Smooth muscle cell (in vitro differentiated cells): ENCODE measurements around the gene TMEM178A. TPM values are rescaled to one million over a fixed set of nuclear protein-coding genes. Genes with fewer than 3 reads are reported as not detected.
A peak's percentile ranks its signal among the peaks of the same experiment; 100 is the strongest.

ENCODE experiments used
- DNase-seq: peaks from one replicate; lab custom pipeline; 2025; ENCODE audit not compliant: unreplicated experiment; lab: John Stamatoyannopoulos, UW
- H2AFZ ChIP-seq: fragments of 200-600 bp; sonication (generic); 2 replicates; pipeline ENCODE4 v1.6.0; 2016; ENCODE audit warnings: antibody characterized with exemption, low read depth, mild to moderate bottlenecking
- H3F3A ChIP-seq: fragments of 200-600 bp; sonication (generic); 2 replicates; pipeline ENCODE4 v1.6.0; 2017; ENCODE audit warnings: antibody characterized with exemption, low read depth
- H3K27ac ChIP-seq: fragments of 200-600 bp; sonication (generic); 2 replicates; pipeline ENCODE4 v1.5.1; 2016; ENCODE audit warnings: low read depth, mild to moderate bottlenecking
- H3K27me3 ChIP-seq: fragments of 200-600 bp; sonication (generic); 2 replicates; pipeline ENCODE4 v1.6.1; 2016; ENCODE audit warnings: low read depth, mild to moderate bottlenecking
- H3K36me3 ChIP-seq: fragments of 200-600 bp; sonication (generic); 2 replicates; pipeline ENCODE4 v1.5.1; 2016; ENCODE audit warnings: low read depth
- H3K4me1 ChIP-seq: fragments of 200-600 bp; sonication (generic); 2 replicates; pipeline ENCODE4 v1.5.1; 2016; ENCODE audit warnings: low read depth
- H3K4me2 ChIP-seq: fragments of 200-600 bp; sonication (generic); 2 replicates; pipeline ENCODE4 v1.6.0; 2016; ENCODE audit warnings: mild to moderate bottlenecking
- H3K4me3 ChIP-seq: fragments of 200-600 bp; sonication (generic); 2 replicates; pipeline ENCODE4 v1.5.1; 2016; ENCODE audit warnings: mild to moderate bottlenecking
- H3K79me2 ChIP-seq: fragments of 200-600 bp; sonication (generic); 2 replicates; pipeline ENCODE4 v1.6.0; 2016; ENCODE audit warnings: low read depth, mild to moderate bottlenecking
- H3K9ac ChIP-seq: fragments of 200-600 bp; sonication (generic); 2 replicates; pipeline ENCODE4 v1.6.0; 2016; ENCODE audit warnings: low read depth
- H3K9me3 ChIP-seq: fragments of 200-600 bp; sonication (generic); replicated peaks from 2 replicates; pipeline ENCODE4 v1.5.1; 2016; ENCODE audit warnings: low read depth
- H4K20me1 ChIP-seq: fragments of 200-600 bp; sonication (generic); 2 replicates; pipeline ENCODE4 v1.6.0; 2016; ENCODE audit warnings: low read depth
- WGBS: methylation state at CpG from one replicate; pipeline ENCODE4 v1.1.7; 2016; ENCODE audit warnings: low lambda C conversion rate; 5-methylcytosine and 5-hydroxymethylcytosine counted together
- polyA plus RNA-seq: library from polyadenylated mRNA; unstranded; fragments of >200 nt; fragmentation: Nextera tagmentation; extraction: Ambion mirVana; gene quantifications from 2 replicates; pipeline ENCODE4 v1.2.1, GENCODE V29; 2016
- total RNA-seq: library from RNA; depleted of rRNA; stranded (reverse); fragments of >200 nt; gene quantifications from 2 replicates; pipeline ENCODE4 v1.2.3, GENCODE V29; 2014
- TF ChIP-seq, protein P1 (sequence below): fragments of 200-600 bp; sonication (generic); IDR thresholded peaks from 2 replicates; pipeline ENCODE4 v1.5.1; 2017; ENCODE audit warnings: borderline replicate concordance, mild to moderate bottlenecking, antibody characterized with exemption; ENCODE audit not compliant: insufficient read depth, poor library complexity, severe bottlenecking

Gene TMEM178A
- total and polyA plus RNA-seq, 2 experiments from 2014 or later: 14.6 to 22.2 TPM

DNA sequence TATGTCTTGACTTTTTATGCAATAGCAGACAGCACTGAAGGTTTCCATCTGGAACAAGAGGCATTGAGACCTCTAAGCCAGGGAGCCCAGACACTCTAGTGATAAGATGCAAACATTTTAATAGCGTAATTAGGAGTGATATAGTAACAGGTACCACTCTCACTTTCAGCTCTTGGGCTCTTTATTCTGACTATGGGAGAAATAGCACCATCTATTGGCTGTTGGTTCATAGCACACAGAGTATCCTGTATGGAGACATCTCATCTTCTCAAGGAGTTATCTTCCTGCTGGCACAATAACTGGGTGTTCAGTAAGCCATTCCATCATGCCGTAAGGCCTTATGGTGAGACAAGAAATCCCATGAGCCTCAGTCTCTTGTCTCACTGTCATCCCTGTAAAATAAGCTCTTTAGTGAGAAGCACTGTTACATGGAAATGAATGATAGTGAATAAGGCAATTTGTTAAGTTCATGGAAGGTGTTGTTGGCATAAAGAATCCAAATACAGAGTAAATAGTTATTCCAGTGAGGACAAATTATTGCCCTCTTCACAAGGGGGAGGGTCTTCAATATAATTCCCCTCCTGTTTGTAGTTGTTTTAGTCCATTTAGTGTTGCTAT, 65.1 kb downstream of the TMEM178A start:
- H3K27me3 ChIP-seq: no peaks in the 10 kb centered on the region
- TF ChIP-seq, protein P1, sequence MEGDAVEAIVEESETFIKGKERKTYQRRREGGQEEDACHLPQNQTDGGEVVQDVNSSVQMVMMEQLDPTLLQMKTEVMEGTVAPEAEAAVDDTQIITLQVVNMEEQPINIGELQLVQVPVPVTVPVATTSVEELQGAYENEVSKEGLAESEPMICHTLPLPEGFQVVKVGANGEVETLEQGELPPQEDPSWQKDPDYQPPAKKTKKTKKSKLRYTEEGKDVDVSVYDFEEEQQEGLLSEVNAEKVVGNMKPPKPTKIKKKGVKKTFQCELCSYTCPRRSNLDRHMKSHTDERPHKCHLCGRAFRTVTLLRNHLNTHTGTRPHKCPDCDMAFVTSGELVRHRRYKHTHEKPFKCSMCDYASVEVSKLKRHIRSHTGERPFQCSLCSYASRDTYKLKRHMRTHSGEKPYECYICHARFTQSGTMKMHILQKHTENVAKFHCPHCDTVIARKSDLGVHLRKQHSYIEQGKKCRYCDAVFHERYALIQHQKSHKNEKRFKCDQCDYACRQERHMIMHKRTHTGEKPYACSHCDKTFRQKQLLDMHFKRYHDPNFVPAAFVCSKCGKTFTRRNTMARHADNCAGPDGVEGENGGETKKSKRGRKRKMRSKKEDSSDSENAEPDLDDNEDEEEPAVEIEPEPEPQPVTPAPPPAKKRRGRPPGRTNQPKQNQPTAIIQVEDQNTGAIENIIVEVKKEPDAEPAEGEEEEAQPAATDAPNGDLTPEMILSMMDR: peak; percentile 37
- no peak overlapping the region for H2AFZ ChIP-seq
- no peaks in the 10 kb centered on the region for H3K36me3 ChIP-seq
- H3F3A ChIP-seq: peaks cover 18% of the 10 kb centered on the region
- DNase-seq: no peak
- H3K4me3 ChIP-seq: no peak overlapping the region
- WGBS: 83% methylated on average over 2 of the region's 2 CpGs
- no peak overlapping the region for H3K27ac ChIP-seq
- no peaks in the 10 kb centered on the region for H3K9me3 ChIP-seq
- no peaks in the 10 kb centered on the region for H4K20me1 ChIP-seq
- H3K9ac ChIP-seq: no peak overlapping the region
- H3K4me1 ChIP-seq: peaks cover 1% of the 10 kb centered on the region
- H3K79me2 ChIP-seq: peaks cover 37% of the 10 kb centered on the region
- H3K4me2 ChIP-seq: no peak overlapping the region

DNA sequence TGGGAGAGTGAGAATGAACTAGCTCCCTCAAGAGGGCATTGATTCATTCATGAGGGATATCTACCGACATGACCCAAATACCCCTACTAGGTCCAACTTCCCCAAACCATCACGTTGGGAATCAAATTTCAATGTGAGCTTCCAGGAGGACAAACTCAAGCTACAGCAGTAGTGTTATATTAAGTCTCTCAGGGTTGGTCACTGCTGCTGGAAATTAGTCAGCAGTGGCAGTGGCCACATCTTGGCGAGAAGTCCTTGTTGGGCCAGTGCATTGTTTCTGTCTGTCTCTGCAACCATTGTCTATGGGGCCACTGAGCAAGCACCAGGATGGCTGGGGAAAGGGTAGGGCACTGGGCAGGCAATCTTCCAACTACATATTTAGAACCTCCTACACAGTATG, 65.8 kb downstream of the TMEM178A start:
- 85% methylated on average over 3 of the region's 3 CpGs for WGBS
- no peak overlapping the region for H3K27ac ChIP-seq
- no peak overlapping the region for H3K4me2 ChIP-seq
- peaks cover 8% of the 10 kb centered on the region for H3K4me1 ChIP-seq
- H3K27me3 ChIP-seq: no peaks in the 10 kb centered on the region
- H3K4me3 ChIP-seq: no peak overlapping the region
- no peaks in the 10 kb centered on the region for H3K36me3 ChIP-seq
- no peak overlapping the region for H2AFZ ChIP-seq
- no peaks in the 10 kb centered on the region for H4K20me1 ChIP-seq
- TF ChIP-seq, protein P1: no peak
- no peak overlapping the region for H3K9ac ChIP-seq
- H3K9me3 ChIP-seq: no peaks in the 10 kb centered on the region
- H3K79me2 ChIP-seq: peaks cover 38% of the 10 kb centered on the region
- peaks cover 18% of the 10 kb centered on the region for H3F3A ChIP-seq
- no peak for DNase-seq

DNA sequence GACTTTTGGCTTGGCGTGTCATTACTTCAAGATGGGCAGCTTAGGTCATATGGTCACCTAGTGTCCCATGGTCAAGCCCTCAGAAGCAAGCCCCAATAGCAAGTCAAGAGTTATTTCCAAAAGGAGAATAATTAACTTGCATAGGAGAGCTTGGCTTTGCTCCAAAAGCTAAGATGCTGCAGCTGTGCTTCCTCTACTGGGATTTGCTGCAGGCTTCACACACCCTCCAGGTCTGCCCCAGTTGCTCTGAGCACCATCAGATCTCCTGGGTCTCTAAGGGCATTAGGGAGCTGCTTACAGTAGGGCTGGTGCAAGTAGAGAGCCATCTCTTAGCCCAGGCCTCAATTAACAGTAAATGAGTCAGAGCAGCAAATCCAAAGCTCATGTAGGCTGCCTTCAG, 66.8 kb downstream of the TMEM178A start:
- Histone ChIP-seq H3K4me1 (peaks cover 16% of the 10 kb centered on the region), H3K27ac (peak overlapping the region; percentile 98), H3K9me3 (no peaks in the 10 kb centered on the region), H3F3A (peaks cover 18% of the 10 kb centered on the region), H3K9ac (no peak overlapping the region), H3K36me3 (no peaks in the 10 kb centered on the region), H3K79me2 (peaks cover 38% of the 10 kb centered on the region), H3K4me2 (no peak overlapping the region), H2AFZ (no peak overlapping the region), H3K27me3 (no peaks in the 10 kb centered on the region), H4K20me1 (no peaks in the 10 kb centered on the region), H3K4me3 (no peak overlapping the region)
- TF ChIP-seq, protein P1: no peak
- 100% methylated on average over 1 of the region's 1 CpG for WGBS
- no peak for DNase-seq

DNA sequence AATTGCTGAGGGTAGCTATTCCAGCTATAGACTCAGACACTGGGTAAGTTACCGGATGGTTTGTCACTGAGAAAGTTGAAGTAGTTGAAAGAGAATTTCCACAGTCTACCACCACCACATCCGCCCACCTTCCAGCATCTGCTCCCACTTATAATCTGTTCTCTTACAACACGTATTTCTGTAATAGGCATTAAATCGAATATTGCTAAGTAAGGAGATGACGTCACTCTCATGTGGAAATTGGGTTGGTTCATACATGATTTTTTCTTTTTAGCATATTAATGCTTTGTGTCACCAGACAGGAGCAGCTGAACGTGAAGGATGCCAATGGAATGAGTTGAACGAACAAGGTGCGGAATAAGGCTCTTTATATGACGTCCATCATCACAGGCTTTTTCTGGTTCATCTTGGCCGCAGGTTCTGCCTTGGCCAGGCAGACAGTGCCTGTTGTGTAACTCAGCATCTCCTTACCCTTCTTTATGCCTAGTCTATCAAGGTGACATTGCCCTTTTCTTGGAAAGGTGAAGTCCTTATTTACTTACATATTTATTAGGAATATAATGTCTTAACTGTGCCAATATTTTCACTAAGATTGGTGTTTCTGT, 67.5 kb downstream of the TMEM178A start:
- H3K27me3 ChIP-seq: no peaks in the 10 kb centered on the region
- peak overlapping the region; percentile 98 for H3K27ac ChIP-seq
- TF ChIP-seq, protein P1: no peak

More for the DNA sequence above, 67.5 kb downstream of the TMEM178A start:
- Histone ChIP-seq H3K9ac (no peak overlapping the region), H4K20me1 (no peaks in the 10 kb centered on the region), H3K4me3 (no peak overlapping the region), H3K36me3 (no peaks in the 10 kb centered on the region), H3K4me2 (peak overlapping the region; percentile 82), H3F3A (peaks cover 22% of the 10 kb centered on the region), H3K79me2 (peaks cover 38% of the 10 kb centered on the region), H3K9me3 (no peaks in the 10 kb centered on the region), H2AFZ (no peak overlapping the region), H3K4me1 (peaks cover 22% of the 10 kb centered on the region)
- 83% methylated on average over 10 of the region's 10 CpGs for WGBS
- no peak for DNase-seq
